SH-SY5Y (cell line): ENCODE results near the gene RPS6KC1.

Experiments
- GATA2 ChIP-seq: IDR thresholded peaks from 2 replicates; pipeline ENCODE4 v1.6.1; 2011; ENCODE audit warnings: mild to moderate bottlenecking, low read depth, low read length
- GATA3 ChIP-seq: IDR thresholded peaks from 2 replicates; pipeline ENCODE4 v1.6.1; 2011; ENCODE audit warnings: low read depth, mild to moderate bottlenecking, low read length, moderate library complexity

DNA sequence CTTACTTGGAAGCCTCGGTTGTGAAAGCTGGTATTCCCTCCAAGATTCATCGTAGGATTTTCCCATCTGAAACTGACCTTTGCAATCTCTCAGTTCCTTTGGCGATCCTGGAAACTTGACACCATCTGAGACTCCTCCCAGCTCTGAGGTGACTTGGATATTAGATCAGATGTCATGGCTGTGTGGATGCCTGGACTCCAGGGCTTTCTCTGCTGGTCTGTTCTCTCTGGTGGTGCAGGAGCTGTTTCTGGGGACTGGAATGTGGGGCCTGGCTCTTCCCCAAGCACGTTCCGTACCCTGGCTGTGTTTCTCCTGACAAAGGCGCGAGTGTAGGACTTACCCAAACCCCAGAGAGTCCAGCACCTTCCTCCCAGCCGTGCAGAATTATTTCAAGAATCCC lies 252.2 kb downstream of the RPS6KC1 start:
- TF ChIP-seq GATA2 (no peak), GATA3 (no peak)
